Endothelial cell of umbilical vein (primary cell): ENCODE measurements around the gene CFAP65.

Experiments
- EZH2 ChIP-seq: IDR thresholded peaks from 2 replicates; pipeline ENCODE4 v1.6.1; 2012; ENCODE audit warnings: borderline replicate concordance, low read depth, mild to moderate bottlenecking, moderate library complexity, low read length, inconsistent platforms; ENCODE audit not compliant: severe bottlenecking
- GATA2 ChIP-seq: IDR thresholded peaks from 2 replicates; pipeline ENCODE4 v1.7.0; 2011; ENCODE audit warnings: low read depth, mild to moderate bottlenecking, moderate library complexity, mixed read lengths, low read length; ENCODE audit not compliant: insufficient read length, insufficient read depth
- JUN ChIP-seq: IDR thresholded peaks from 2 replicates; pipeline ENCODE4 v1.6.1; 2011; ENCODE audit warnings: borderline replicate concordance, low read depth; ENCODE audit not compliant: insufficient read length, insufficient read depth
- MYC ChIP-seq: IDR thresholded peaks from one replicate; pipeline ENCODE4 v1.6.1; 2011; ENCODE audit warnings: mild to moderate bottlenecking, low read depth, low read length
- POLR2A ChIP-seq: IDR thresholded peaks from 2 replicates; pipeline ENCODE4 v1.6.1; 2012; ENCODE audit warnings: low read depth, mild to moderate bottlenecking, control low read depth, low read length
- POLR2AphosphoS5 ChIP-seq: IDR thresholded peaks from 2 replicates; pipeline ENCODE4 v1.6.1; 2012; ENCODE audit warnings: low read depth, mild to moderate bottlenecking, control low read depth, low read length, moderate library complexity; ENCODE audit not compliant: insufficient read depth
- TF ChIP-seq, protein P1 (sequence below), 2 donors: IDR thresholded peaks; 1 replicate in 1 of 2; 2 replicates in 1 of 2; pipeline ENCODE4 v1.5.1; 2011; ENCODE audit warnings: low read length in 2 of 2, mild to moderate bottlenecking in 2 of 2, moderate library complexity in 2 of 2, control low read depth in 1 of 2, inconsistent platforms in 1 of 2, low read depth in 1 of 2; ENCODE audit not compliant: insufficient read depth in 1 of 2; ENCODE audit errors: extremely low read depth in 1 of 2
- TF ChIP-seq, protein P2 (sequence below): IDR thresholded peaks from 2 replicates; pipeline ENCODE4 v1.6.1; 2011; ENCODE audit not compliant: insufficient read depth, insufficient read length

DNA sequence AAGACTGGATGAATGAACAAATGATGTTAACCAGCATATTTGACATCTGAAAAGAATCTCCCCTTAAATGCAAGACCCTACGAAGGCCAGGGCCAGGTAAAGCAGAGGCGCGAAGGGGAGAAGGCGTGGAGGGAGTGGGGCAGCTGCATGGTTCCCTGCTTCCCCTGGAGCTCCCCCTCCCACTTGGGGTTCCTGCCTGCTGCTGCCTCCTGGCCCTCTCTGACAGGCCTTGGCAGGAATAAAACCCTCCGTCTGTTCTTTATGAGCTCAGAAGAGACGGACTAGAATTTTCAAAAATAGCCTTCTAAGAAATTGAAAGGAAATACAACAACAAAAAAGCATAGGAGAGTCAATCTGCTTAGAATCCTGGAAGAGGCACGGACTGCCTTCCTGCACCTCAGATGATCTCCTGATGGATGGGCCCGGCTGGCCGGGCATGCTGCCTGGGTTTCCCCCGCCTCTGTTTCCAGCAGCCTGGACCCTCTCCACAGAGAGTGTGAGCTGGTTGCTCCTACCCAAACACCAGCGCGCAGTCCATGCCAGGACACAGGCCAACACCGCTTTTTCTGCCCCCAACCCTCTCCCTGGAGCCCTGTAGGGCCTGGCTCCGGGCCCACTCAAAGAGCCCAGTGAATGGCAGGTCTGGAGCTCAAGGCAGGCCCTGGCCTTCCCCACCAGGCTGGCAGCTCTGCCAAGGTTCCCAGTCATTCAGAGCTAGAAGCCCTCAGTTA, 23.9 kb downstream of the CFAP65 start:
- TF ChIP-seq, protein P1, sequence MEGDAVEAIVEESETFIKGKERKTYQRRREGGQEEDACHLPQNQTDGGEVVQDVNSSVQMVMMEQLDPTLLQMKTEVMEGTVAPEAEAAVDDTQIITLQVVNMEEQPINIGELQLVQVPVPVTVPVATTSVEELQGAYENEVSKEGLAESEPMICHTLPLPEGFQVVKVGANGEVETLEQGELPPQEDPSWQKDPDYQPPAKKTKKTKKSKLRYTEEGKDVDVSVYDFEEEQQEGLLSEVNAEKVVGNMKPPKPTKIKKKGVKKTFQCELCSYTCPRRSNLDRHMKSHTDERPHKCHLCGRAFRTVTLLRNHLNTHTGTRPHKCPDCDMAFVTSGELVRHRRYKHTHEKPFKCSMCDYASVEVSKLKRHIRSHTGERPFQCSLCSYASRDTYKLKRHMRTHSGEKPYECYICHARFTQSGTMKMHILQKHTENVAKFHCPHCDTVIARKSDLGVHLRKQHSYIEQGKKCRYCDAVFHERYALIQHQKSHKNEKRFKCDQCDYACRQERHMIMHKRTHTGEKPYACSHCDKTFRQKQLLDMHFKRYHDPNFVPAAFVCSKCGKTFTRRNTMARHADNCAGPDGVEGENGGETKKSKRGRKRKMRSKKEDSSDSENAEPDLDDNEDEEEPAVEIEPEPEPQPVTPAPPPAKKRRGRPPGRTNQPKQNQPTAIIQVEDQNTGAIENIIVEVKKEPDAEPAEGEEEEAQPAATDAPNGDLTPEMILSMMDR (IDR thresholded peaks at IDR 0.05; ENCODE audit: extremely low read depth in 1 of 2, insufficient read depth in 1 of 2, low read depth in 1 of 2, low read length in 2 of 2): no peak
- TF ChIP-seq POLR2A: no peak
- TF ChIP-seq EZH2: no peak
- no peak for TF ChIP-seq MYC
- TF ChIP-seq JUN: no peak
- TF ChIP-seq, protein P2, sequence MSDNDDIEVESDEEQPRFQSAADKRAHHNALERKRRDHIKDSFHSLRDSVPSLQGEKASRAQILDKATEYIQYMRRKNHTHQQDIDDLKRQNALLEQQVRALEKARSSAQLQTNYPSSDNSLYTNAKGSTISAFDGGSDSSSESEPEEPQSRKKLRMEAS: no peak
- no peak for TF ChIP-seq GATA2
- no peak for TF ChIP-seq POLR2AphosphoS5
